GM23338 (cell line): ENCODE measurements around the gene OR2G2. TPM values are rescaled to one million over a fixed set of nuclear protein-coding genes. Genes with fewer than 3 reads are reported as not detected.

Experiments
- ATAC-seq: fragments of 200-7000 bp; cut with Tn5 transposase; 3 replicates; pipeline ENCODE4 v1.9.1; 2020
- DNase-seq: peaks from one replicate; pipeline ENCODE4 v3.0.0-alpha.2; 2015; ENCODE audit warnings: low spot score
- H2AFZ ChIP-seq: fragments of 200-600 bp; sonication (generic); 2 replicates; pipeline ENCODE4 v1.8.0; 2016; ENCODE audit warnings: antibody characterized with exemption, mild to moderate bottlenecking, moderate library complexity
- H3F3A ChIP-seq: fragments of 200-600 bp; sonication (generic); replicated peaks from 2 replicates; pipeline ENCODE4 v1.8.0; 2017; ENCODE audit warnings: antibody characterized with exemption, mixed run types, low read depth
- H3K27ac ChIP-seq: fragments of 200-600 bp; sonication (generic); 2 replicates; pipeline ENCODE4 v1.6.1; 2016; ENCODE audit warnings: low read depth
- H3K27me3 ChIP-seq: fragments of 200-600 bp; sonication (generic); 2 replicates; pipeline ENCODE4 v1.8.0; 2016; ENCODE audit warnings: mild to moderate bottlenecking, mixed run types, moderate library complexity; ENCODE audit not compliant: insufficient read depth
- H3K36me3 ChIP-seq: fragments of 200-600 bp; sonication (generic); 2 replicates; pipeline ENCODE4 v1.8.0; 2016; ENCODE audit warnings: mild to moderate bottlenecking; ENCODE audit not compliant: insufficient read depth
- H3K4me1 ChIP-seq: fragments of 200-600 bp; sonication (generic); 2 replicates; pipeline ENCODE4 v1.8.0; 2016; ENCODE audit warnings: mild to moderate bottlenecking, moderate library complexity; ENCODE audit not compliant: insufficient read depth
- H3K4me2 ChIP-seq: fragments of 200-600 bp; sonication (generic); 2 replicates; pipeline ENCODE4 v1.7.1; 2017; ENCODE audit warnings: mixed run types
- H3K4me3 ChIP-seq: fragments of 200-600 bp; sonication (generic); 2 replicates; pipeline ENCODE4 v1.6.1; 2016; ENCODE audit warnings: mixed run types
- H3K79me2 ChIP-seq: fragments of 200-600 bp; sonication (generic); replicated peaks from 2 replicates; pipeline ENCODE4 v1.8.0; 2017; ENCODE audit warnings: mild to moderate bottlenecking; ENCODE audit not compliant: insufficient read depth
- H3K9me2 ChIP-seq: fragments of 200-600 bp; sonication (generic); 2 replicates; pipeline ENCODE4 v1.8.0; 2017; ENCODE audit not compliant: insufficient read depth
- H4K20me1 ChIP-seq: fragments of 200-600 bp; sonication (generic); replicated peaks from 2 replicates; pipeline ENCODE4 v1.8.0; 2017; ENCODE audit warnings: mild to moderate bottlenecking; ENCODE audit not compliant: insufficient read depth
- H3K27ac Mint-ChIP-seq: 2 replicates; pipeline ENCODE4 v1.8.0; 2020; ENCODE audit warnings: inconsistent platforms, mild to moderate bottlenecking, moderate library complexity, mixed read lengths
- H3K27me3 Mint-ChIP-seq: 3 replicates; pipeline ENCODE4 v1.8.0; 2022; ENCODE audit warnings: low read depth, mild to moderate bottlenecking, moderate library complexity, mixed read lengths, inconsistent platforms; ENCODE audit not compliant: insufficient read depth, poor library complexity
- H3K36me3 Mint-ChIP-seq: 3 replicates; pipeline ENCODE4 v1.8.0; 2021; ENCODE audit warnings: low read depth, mild to moderate bottlenecking, inconsistent platforms, moderate library complexity, mixed read lengths
- H3K4me1 Mint-ChIP-seq: 3 replicates; pipeline ENCODE4 v1.8.0; 2020; ENCODE audit warnings: mild to moderate bottlenecking, inconsistent platforms, mixed read lengths
- H3K4me3 Mint-ChIP-seq: 3 replicates; pipeline ENCODE4 v1.8.0; 2021; ENCODE audit warnings: moderate library complexity, mild to moderate bottlenecking, inconsistent platforms, mixed read lengths
- H3K9me3 Mint-ChIP-seq: 3 replicates; pipeline ENCODE4 v1.8.0; 2020; ENCODE audit warnings: moderate library complexity, mild to moderate bottlenecking, inconsistent platforms, mixed read lengths
- CREB1 ChIP-seq: fragments of 250-450 bp; sonication (Bioruptor Pico); IDR thresholded peaks from 2 replicates; pipeline ENCODE4 v1.5.0; 2020; ENCODE audit warnings: low read depth, mild to moderate bottlenecking, moderate library complexity
- CTCF ChIP-seq, 2 experiments: fragments of 200-600 bp in 1 of 2; sonication (generic) in 1 of 2; conservative IDR thresholded peaks; 2 replicates each; pipeline versions ENCODE4 v1.5.1 to v1.6.1; 2016 to 2017; ENCODE audit warnings: antibody characterized with exemption in 2 of 2, low read depth in 2 of 2, mild to moderate bottlenecking in 2 of 2, moderate library complexity in 1 of 2
- ETS1 ChIP-seq: IDR thresholded peaks from 2 replicates; pipeline ENCODE4 v1.6.1; 2016; ENCODE audit warnings: antibody characterized with exemption
- EZH2 ChIP-seq: fragments of 200-600 bp; sonication (generic); IDR thresholded peaks from one replicate; pipeline ENCODE4 v1.8.0; 2017; ENCODE audit warnings: antibody characterized with exemption, mild to moderate bottlenecking, low read depth; ENCODE audit not compliant: unreplicated experiment
- EZH2phosphoT487 ChIP-seq: fragments of 200-600 bp; sonication (generic); IDR thresholded peaks from one replicate; pipeline ENCODE4 v1.8.1; 2018; ENCODE audit warnings: antibody characterized with exemption; ENCODE audit not compliant: unreplicated experiment
- JUNB ChIP-seq: IDR thresholded peaks from one replicate; pipeline ENCODE4 v1.6.1; 2016; ENCODE audit warnings: antibody characterized with exemption; ENCODE audit not compliant: unreplicated experiment
- NANOG ChIP-seq: IDR thresholded peaks from 2 replicates; pipeline ENCODE4 v1.6.1; 2016; ENCODE audit warnings: antibody characterized with exemption, borderline replicate concordance
- POLR2AphosphoS5 ChIP-seq: IDR thresholded peaks from 2 replicates; pipeline ENCODE4 v1.6.1; 2016; ENCODE audit warnings: antibody characterized with exemption, low read depth
- REST ChIP-seq: IDR thresholded peaks from one replicate; pipeline ENCODE4 v1.6.1; 2018; ENCODE audit warnings: antibody characterized with exemption; ENCODE audit not compliant: unreplicated experiment
- STAT1 ChIP-seq: IDR thresholded peaks from one replicate; pipeline ENCODE4 v1.6.1; 2016; ENCODE audit warnings: antibody characterized with exemption; ENCODE audit not compliant: unreplicated experiment
- ZNF114 ChIP-seq: fragments of 250-450 bp; sonication (Bioruptor Pico); IDR thresholded peaks from 2 replicates; pipeline ENCODE4 v1.5.0; 2020; ENCODE audit warnings: mild to moderate bottlenecking, moderate library complexity
- ZNF331 ChIP-seq: fragments of 250-450 bp; sonication (Bioruptor Pico); IDR thresholded peaks from 2 replicates; pipeline ENCODE4 v1.5.0; 2020; ENCODE audit warnings: low read depth, mild to moderate bottlenecking, moderate library complexity
- polyA plus RNA-seq: library from polyadenylated mRNA; unstranded; fragments of >200 nt; fragmentation: Nextera tagmentation; extraction: Ambion mirVana; gene quantifications from 2 replicates; pipeline ENCODE4 v1.2.1, GENCODE V29; 2016
- total RNA-seq: library from RNA; depleted of rRNA; stranded (reverse); fragments of >200 nt; shearing (Covaris generic); gene quantifications from 2 replicates; pipeline ENCODE4 v1.2.3, GENCODE V29; 2014
- TF ChIP-seq, protein P1 (sequence below): fragments of 250-450 bp; sonication (Bioruptor Pico); IDR thresholded peaks from 2 replicates; pipeline ENCODE4 v1.5.0; 2020; ENCODE audit warnings: mild to moderate bottlenecking, moderate library complexity

The OR2G2 gene
- total and polyA plus RNA-seq, 2 experiments from 2014 or later, result not detected

DNA sequence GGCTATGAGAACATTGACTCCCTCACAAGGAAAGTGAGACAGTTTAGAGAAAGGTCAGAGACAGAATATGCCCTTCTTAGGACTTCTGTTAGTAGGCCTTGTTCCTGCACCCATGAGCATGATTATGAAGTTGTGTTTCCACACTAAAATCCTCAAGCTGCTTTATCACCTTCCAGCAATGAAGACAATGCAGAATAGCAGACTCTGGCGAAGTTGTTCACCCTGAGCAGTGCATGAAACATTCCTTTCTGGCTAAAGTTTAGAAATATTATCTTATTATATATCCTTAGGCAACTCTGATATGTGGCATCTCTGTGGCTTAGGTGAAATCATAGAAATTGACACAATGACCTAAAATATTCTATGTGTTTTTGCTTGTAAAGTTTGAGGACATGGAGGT, 13.9 kb upstream of the OR2G2 start:
- H3K36me3 Mint-ChIP-seq, result no peaks in the 10 kb centered on the region; the same call in 1 of the 3 replicates
- H3K4me3 ChIP-seq, result no peak overlapping the region
- no peaks in the 10 kb centered on the region; the same call in 2 of the 3 replicates for H3K4me1 Mint-ChIP-seq
- TF ChIP-seq CTCF (conservative IDR thresholded peaks at IDR 0.05; ENCODE audit: low read depth in 2 of 2) (no peak), NANOG (no peak), ZNF331 (CRISPR knock-in tag) (no peak), STAT1 (no peak), ZNF114 (no peak), JUNB (no peak), EZH2phosphoT487 (no peak), EZH2 (no peak), CREB1 (CRISPR knock-in tag) (no peak), ETS1 (no peak), REST (no peak), POLR2AphosphoS5 (no peak)
- TF ChIP-seq, protein P1, sequence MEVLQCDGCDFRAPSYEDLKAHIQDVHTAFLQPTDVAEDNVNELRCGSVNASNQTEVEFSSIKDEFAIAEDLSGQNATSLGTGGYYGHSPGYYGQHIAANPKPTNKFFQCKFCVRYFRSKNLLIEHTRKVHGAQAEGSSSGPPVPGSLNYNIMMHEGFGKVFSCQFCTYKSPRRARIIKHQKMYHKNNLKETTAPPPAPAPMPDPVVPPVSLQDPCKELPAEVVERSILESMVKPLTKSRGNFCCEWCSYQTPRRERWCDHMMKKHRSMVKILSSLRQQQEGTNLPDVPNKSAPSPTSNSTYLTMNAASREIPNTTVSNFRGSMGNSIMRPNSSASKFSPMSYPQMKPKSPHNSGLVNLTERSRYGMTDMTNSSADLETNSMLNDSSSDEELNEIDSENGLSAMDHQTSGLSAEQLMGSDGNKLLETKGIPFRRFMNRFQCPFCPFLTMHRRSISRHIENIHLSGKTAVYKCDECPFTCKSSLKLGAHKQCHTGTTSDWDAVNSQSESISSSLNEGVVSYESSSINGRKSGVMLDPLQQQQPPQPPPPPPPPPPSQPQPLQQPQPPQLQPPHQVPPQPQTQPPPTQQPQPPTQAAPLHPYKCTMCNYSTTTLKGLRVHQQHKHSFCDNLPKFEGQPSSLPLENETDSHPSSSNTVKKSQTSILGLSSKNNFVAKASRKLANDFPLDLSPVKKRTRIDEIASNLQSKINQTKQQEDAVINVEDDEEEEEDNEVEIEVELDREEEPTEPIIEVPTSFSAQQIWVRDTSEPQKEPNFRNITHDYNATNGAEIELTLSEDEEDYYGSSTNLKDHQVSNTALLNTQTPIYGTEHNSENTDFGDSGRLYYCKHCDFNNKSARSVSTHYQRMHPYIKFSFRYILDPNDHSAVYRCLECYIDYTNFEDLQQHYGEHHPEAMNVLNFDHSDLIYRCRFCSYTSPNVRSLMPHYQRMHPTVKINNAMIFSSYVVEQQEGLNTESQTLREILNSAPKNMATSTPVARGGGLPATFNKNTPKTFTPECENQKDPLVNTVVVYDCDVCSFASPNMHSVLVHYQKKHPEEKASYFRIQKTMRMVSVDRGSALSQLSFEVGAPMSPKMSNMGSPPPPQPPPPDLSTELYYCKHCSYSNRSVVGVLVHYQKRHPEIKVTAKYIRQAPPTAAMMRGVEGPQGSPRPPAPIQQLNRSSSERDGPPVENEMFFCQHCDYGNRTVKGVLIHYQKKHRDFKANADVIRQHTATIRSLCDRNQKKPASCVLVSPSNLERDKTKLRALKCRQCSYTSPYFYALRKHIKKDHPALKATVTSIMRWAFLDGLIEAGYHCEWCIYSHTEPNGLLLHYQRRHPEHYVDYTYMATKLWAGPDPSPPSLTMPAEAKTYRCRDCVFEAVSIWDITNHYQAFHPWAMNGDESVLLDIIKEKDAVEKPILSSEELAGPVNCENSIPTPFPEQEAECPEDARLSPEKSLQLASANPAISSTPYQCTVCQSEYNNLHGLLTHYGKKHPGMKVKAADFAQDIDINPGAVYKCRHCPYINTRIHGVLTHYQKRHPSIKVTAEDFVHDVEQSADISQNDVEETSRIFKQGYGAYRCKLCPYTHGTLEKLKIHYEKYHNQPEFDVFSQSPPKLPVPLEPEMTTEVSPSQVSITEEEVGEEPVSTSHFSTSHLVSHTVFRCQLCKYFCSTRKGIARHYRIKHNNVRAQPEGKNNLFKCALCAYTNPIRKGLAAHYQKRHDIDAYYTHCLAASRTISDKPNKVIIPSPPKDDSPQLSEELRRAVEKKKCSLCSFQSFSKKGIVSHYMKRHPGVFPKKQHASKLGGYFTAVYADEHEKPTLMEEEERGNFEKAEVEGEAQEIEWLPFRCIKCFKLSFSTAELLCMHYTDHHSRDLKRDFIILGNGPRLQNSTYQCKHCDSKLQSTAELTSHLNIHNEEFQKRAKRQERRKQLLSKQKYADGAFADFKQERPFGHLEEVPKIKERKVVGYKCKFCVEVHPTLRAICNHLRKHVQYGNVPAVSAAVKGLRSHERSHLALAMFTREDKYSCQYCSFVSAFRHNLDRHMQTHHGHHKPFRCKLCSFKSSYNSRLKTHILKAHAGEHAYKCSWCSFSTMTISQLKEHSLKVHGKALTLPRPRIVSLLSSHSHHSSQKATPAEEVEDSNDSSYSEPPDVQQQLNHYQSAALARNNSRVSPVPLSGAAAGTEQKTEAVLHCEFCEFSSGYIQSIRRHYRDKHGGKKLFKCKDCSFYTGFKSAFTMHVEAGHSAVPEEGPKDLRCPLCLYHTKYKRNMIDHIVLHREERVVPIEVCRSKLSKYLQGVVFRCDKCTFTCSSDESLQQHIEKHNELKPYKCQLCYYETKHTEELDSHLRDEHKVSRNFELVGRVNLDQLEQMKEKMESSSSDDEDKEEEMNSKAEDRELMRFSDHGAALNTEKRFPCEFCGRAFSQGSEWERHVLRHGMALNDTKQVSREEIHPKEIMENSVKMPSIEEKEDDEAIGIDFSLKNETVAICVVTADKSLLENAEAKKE (CRISPR knock-in tag), result no peak
- no peaks in the 10 kb centered on the region for H4K20me1 ChIP-seq
- H3K9me3 Mint-ChIP-seq, result peaks cover 17% of the 10 kb centered on the region; the same call in 2 of the 3 replicates
- H3K4me3 Mint-ChIP-seq, result no peak overlapping the region
- DNase-seq (no peak), ATAC-seq (no peak)
- H3K27ac ChIP-seq, result no peak overlapping the region
- no peaks in the 10 kb centered on the region for H3K27me3 ChIP-seq
- 0 out of 2 replicates have a peak, but pooled peaks cover 7% of the 10 kb centered on the region for H3K9me2 ChIP-seq
- H2AFZ ChIP-seq, result no peak overlapping the region
- H3K4me1 ChIP-seq, result no peaks in the 10 kb centered on the region
- no peak overlapping the region for H3K4me2 ChIP-seq
- no peaks in the 10 kb centered on the region for H3K36me3 ChIP-seq
- H3K79me2 ChIP-seq, result no peaks in the 10 kb centered on the region
- no peaks in the 10 kb centered on the region for H3K27me3 Mint-ChIP-seq
- no peaks in the 10 kb centered on the region for H3F3A ChIP-seq
- no peak overlapping the region for H3K27ac Mint-ChIP-seq
